Panc1 (cell line): ENCODE measurements around the gene FGF14. TPM values are rescaled to one million over a fixed set of nuclear protein-coding genes. Genes with fewer than 3 reads are reported as not detected.

Experiments
- ATAC-seq: fragments of 200-7000 bp; cut with Tn5 transposase; 2 replicates; pipeline ENCODE4 v1.9.1; 2020; ENCODE audit warnings: mild to moderate bottlenecking, moderate library complexity
- BruUV-seq: library from RNA; stranded (reverse); fragments of 400-500 nt; replicated peaks from 2 replicates; lab custom pipeline; 2021; lab: Mats Ljungman, UMichigan
- CTCF ChIA-PET: fragments of 300-600 bp; sonication (Branson Sonifier 250); formaldehyde crosslinking; loops from one replicate; lab custom pipeline; 2022; ENCODE audit warnings: antibody characterized with exemption; lab: Charles Lee
- POLR2A ChIA-PET: fragments of 300-600 bp; sonication (Branson Sonifier 250); formaldehyde crosslinking; loops from one replicate; lab custom pipeline; 2022; ENCODE audit warnings: antibody characterized with exemption; lab: Charles Lee
- DNase-seq: peaks from one replicate; pipeline ENCODE4 v3.0.0-alpha.2; 2010; ENCODE audit warnings: low read depth, low spot score
- H3K27ac ChIP-seq: 2 replicates; pipeline ENCODE4 v1.5.1; 2011; ENCODE audit warnings: mild to moderate bottlenecking, low read length, inconsistent platforms
- H3K27me3 ChIP-seq: fragments of 200-500 bp; sonication (Bioruptor generic); 2 replicates; pipeline ENCODE4 v1.6.0; 2014; ENCODE audit warnings: low read length, inconsistent platforms; ENCODE audit not compliant: control insufficient read depth, insufficient read depth
- H3K36me3 ChIP-seq: fragments of 200-500 bp; sonication (Bioruptor generic); 2 replicates; pipeline ENCODE4 v1.5.1; 2014; ENCODE audit warnings: inconsistent platforms, mild to moderate bottlenecking, low read length, moderate library complexity; ENCODE audit not compliant: control insufficient read depth, insufficient read depth
- H3K4me1 ChIP-seq: 2 replicates; pipeline ENCODE4 v1.5.1; 2011; ENCODE audit warnings: inconsistent platforms, mild to moderate bottlenecking, low read length, moderate library complexity; ENCODE audit not compliant: control insufficient read depth, insufficient read depth
- H3K4me3 ChIP-seq, 2 experiments: 2 replicates each; pipeline ENCODE4 v1.5.1; 2011 to 2012; ENCODE audit warnings: low read depth in 2 of 2, low read length in 2 of 2, mild to moderate bottlenecking in 2 of 2, inconsistent platforms in 1 of 2, moderate library complexity in 1 of 2
- H3K9me3 ChIP-seq: fragments of 200-500 bp; sonication (Bioruptor generic); 2 replicates; pipeline ENCODE4 v1.5.1; 2014; ENCODE audit warnings: low read depth, mild to moderate bottlenecking, inconsistent platforms, low read length, moderate library complexity; ENCODE audit not compliant: control insufficient read depth, insufficient read depth
- POLR2AphosphoS5 ChIP-seq: IDR thresholded peaks from 2 replicates; pipeline ENCODE4 v1.6.1; 2012; ENCODE audit warnings: mild to moderate bottlenecking, low read depth, low read length, moderate library complexity
- SIN3A ChIP-seq: IDR thresholded peaks from 2 replicates; pipeline ENCODE4 v1.6.1; 2012; ENCODE audit warnings: low read depth, mild to moderate bottlenecking, low read length, moderate library complexity, borderline replicate concordance; ENCODE audit not compliant: insufficient read depth
- TCF7L2 ChIP-seq: IDR thresholded peaks from 2 replicates; pipeline ENCODE4 v1.6.1; 2011; ENCODE audit warnings: mild to moderate bottlenecking, low read depth, low read length, inconsistent platforms
- in situ Hi-C: cut with HindIII; loops from 2 replicates; pipeline ENCODE4 v1.10.0; 2016; ENCODE audit warnings: low sequenced_read_pairs, low pct_unique_long_range_greater_than_20kb
- intact Hi-C: fragments of 100-400 bp; cut with micrococcal nuclease; formaldehyde crosslinking; loops from one replicate; pipeline ENCODE4 v1.10.0; 2022; ENCODE audit not compliant: unreplicated experiment
- total RNA-seq: library from RNA; stranded (reverse); gene quantifications from one replicate; pipeline ENCODE4 v1.2.1, GENCODE V29; 2021; ENCODE audit not compliant: unreplicated experiment
- TF ChIP-seq, protein P1 (sequence below), 2 experiments: IDR thresholded peaks; 2 replicates each; pipeline ENCODE4 v1.6.1; 2011 to 2012; ENCODE audit warnings: low read depth in 2 of 2, control low read depth in 1 of 2, low read length in 1 of 2, mild to moderate bottlenecking in 1 of 2, moderate library complexity in 1 of 2; ENCODE audit not compliant: insufficient read depth in 1 of 2
- TF ChIP-seq, protein P2 (sequence below): fragments of 450-650 bp; IDR thresholded peaks from 2 replicates; pipeline ENCODE4 v1.5.1; 2017; ENCODE audit warnings: mild to moderate bottlenecking

Gene FGF14
- total RNA-seq, 1 experiment from 2014 or later = 0.03 TPM

DNA sequence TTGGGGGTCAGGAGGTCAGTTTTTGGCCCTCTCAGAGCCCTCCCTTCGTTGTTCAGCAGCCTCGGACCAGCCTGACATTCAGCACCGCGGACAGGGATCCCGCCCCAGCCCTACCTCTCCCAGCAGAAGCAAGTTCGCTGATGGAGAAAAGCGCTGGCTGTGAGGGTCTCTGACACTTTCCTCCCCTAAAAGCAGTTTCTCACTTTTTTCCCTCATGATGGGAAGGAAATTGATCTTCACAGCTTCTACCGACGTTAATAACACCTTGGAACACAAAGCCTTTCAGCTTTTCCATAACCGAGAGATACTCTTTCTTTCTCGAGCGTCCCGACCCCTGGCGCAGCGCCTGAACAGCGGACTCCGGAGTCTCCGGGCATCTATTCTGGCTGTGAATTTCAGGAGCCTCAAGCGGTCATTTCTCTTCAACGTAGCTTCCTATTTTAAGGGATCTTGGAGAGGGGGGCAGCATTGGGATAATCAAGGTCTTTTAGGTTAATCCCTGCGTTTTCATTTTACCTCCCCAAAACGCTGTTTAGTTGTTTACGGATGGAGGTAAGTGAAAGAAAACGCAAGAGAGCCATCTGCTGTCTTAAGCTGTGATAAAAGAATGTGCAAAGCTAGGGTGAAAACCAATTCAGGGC lies 482.2 kb downstream of the FGF14 start:
- H3K36me3 ChIP-seq = no peaks in the 10 kb centered on the region
- DNase-seq = no peak
- no peak for ATAC-seq
- ChIA-PET POLR2A (no interaction called here), CTCF (interaction anchor here (1.1 kb wide), 1 partner anchor 775 kb away, joined by 3 read pairs; no protein-coding TSS in a partner anchor)
- no peak overlapping the region for H3K27ac ChIP-seq
- intact Hi-C loops (no loop called here), in situ Hi-C loops (no loop called here)
- H3K9me3 ChIP-seq = no peaks in the 10 kb centered on the region
- H3K4me3 ChIP-seq = no peak overlapping the region
- no peaks in the 10 kb centered on the region for H3K4me1 ChIP-seq
- peaks cover 10% of the 10 kb centered on the region for H3K27me3 ChIP-seq
- BruUV-seq = no TSS peak
- no peak for TF ChIP-seq TCF7L2
- TF ChIP-seq, protein P1, sequence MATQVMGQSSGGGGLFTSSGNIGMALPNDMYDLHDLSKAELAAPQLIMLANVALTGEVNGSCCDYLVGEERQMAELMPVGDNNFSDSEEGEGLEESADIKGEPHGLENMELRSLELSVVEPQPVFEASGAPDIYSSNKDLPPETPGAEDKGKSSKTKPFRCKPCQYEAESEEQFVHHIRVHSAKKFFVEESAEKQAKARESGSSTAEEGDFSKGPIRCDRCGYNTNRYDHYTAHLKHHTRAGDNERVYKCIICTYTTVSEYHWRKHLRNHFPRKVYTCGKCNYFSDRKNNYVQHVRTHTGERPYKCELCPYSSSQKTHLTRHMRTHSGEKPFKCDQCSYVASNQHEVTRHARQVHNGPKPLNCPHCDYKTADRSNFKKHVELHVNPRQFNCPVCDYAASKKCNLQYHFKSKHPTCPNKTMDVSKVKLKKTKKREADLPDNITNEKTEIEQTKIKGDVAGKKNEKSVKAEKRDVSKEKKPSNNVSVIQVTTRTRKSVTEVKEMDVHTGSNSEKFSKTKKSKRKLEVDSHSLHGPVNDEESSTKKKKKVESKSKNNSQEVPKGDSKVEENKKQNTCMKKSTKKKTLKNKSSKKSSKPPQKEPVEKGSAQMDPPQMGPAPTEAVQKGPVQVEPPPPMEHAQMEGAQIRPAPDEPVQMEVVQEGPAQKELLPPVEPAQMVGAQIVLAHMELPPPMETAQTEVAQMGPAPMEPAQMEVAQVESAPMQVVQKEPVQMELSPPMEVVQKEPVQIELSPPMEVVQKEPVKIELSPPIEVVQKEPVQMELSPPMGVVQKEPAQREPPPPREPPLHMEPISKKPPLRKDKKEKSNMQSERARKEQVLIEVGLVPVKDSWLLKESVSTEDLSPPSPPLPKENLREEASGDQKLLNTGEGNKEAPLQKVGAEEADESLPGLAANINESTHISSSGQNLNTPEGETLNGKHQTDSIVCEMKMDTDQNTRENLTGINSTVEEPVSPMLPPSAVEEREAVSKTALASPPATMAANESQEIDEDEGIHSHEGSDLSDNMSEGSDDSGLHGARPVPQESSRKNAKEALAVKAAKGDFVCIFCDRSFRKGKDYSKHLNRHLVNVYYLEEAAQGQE (IDR thresholded peaks at IDR 0.05; ENCODE audit: insufficient read depth in 1 of 2, low read depth in 2 of 2, low read length in 1 of 2) = peak; percentile 82 to 87
- TF ChIP-seq SIN3A = no peak
- TF ChIP-seq, protein P2, sequence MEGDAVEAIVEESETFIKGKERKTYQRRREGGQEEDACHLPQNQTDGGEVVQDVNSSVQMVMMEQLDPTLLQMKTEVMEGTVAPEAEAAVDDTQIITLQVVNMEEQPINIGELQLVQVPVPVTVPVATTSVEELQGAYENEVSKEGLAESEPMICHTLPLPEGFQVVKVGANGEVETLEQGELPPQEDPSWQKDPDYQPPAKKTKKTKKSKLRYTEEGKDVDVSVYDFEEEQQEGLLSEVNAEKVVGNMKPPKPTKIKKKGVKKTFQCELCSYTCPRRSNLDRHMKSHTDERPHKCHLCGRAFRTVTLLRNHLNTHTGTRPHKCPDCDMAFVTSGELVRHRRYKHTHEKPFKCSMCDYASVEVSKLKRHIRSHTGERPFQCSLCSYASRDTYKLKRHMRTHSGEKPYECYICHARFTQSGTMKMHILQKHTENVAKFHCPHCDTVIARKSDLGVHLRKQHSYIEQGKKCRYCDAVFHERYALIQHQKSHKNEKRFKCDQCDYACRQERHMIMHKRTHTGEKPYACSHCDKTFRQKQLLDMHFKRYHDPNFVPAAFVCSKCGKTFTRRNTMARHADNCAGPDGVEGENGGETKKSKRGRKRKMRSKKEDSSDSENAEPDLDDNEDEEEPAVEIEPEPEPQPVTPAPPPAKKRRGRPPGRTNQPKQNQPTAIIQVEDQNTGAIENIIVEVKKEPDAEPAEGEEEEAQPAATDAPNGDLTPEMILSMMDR = no peak; the same call in 1 of the 2 replicates
- TF ChIP-seq POLR2AphosphoS5 = no peak

- TF ChIP-seq, protein P2 = no peak
- TF ChIP-seq SIN3A (no peak), POLR2AphosphoS5 (no peak), TCF7L2 (no peak)
- TF ChIP-seq, protein P1 (IDR thresholded peaks at IDR 0.05; ENCODE audit: insufficient read depth in 1 of 2, low read depth in 2 of 2, low read length in 1 of 2) = no peak
- in situ Hi-C loops (no loop called here), intact Hi-C loops (no loop called here)
- ChIA-PET POLR2A (no interaction called here), CTCF (no interaction called here)
- Histone ChIP-seq H3K27me3 (peaks cover 10% of the 10 kb centered on the region), H3K4me3 (peak overlapping the region; percentile 13 to 39; a peak in 3 of 4 replicates), H3K36me3 (no peaks in the 10 kb centered on the region), H3K4me1 (no peaks in the 10 kb centered on the region), H3K27ac (no peak overlapping the region), H3K9me3 (no peaks in the 10 kb centered on the region)
- ATAC-seq (peak; percentile 80), DNase-seq (no peak)
- no TSS peak for BruUV-seq
These were observed 483.8 kb downstream of the FGF14 start for GRCh38 chr13:101917833-101918661.
